GM19455 (cell line): ENCODE measurements around the gene TMEM39A.

ENCODE experiments used
- ATAC-seq: cut with Tn5 transposase; IDR thresholded peaks from one replicate; pipeline ENCODE4 v1.9.1; 2021; ENCODE audit not compliant: unreplicated experiment

Gene TMEM39A

GRCh38 chr3:119401503-119402440 lies 61.6 kb downstream of the TMEM39A start:
- peak; percentile 65 for ATAC-seq

- ATAC-seq: peak; percentile 41
Measured at GRCh38 chr3:119401069-119401468, 62.3 kb downstream of the TMEM39A start.

- ATAC-seq: no peak
Measured at GRCh38 chr3:119400466-119400865, 62.9 kb downstream of the TMEM39A start.

GRCh38 chr3:119396870-119397269 lies 66.5 kb downstream of the TMEM39A start:
- no peak for ATAC-seq

GRCh38 chr3:119395923-119396358 lies 67.5 kb downstream of the TMEM39A start:
- ATAC-seq: peak; percentile 75

- ATAC-seq: no peak
Measured at GRCh38 chr3:119388577-119388976, 74.8 kb downstream of the TMEM39A start.

- no peak for ATAC-seq
Measured at GRCh38 chr3:119382134-119382533, 81.3 kb downstream of the TMEM39A start.

- no peak for ATAC-seq
Measured at GRCh38 chr3:119380697-119381096, 82.7 kb downstream of the TMEM39A start.
